ENCODE measurements around the gene BHLHA9. TPM values are rescaled to one million over a fixed set of nuclear protein-coding genes. Genes with fewer than 3 reads are reported as not detected.

BHLHA9 gene
- total and polyA plus RNA-seq, 2 donors (not counting 3 experiments of a cell fraction or from before 2014, with no cell fraction given) = not detected

GRCh38 chr17:1227917-1228780 lies 42.1 kb upstream of the BHLHA9 start:
- Histone ChIP-seq H3K4me1 (ENCODE audit: control insufficient read depth, extremely low read depth, insufficient read depth, low read length) (no peaks in the 10 kb centered on the region), H3K9me3 (replicated peaks; ENCODE audit: control insufficient read depth, insufficient read depth, low read length) (no peaks in the 10 kb centered on the region), H3K4me3 (replicated peaks in 1 of 3; ENCODE audit: insufficient read depth in 1 of 3, low read depth in 1 of 3, low read length in 3 of 3) (no peak overlapping the region), H3K36me3 (ENCODE audit: control insufficient read depth in 2 of 2, extremely low read depth in 1 of 2, insufficient read depth in 2 of 2, low read length in 2 of 2) (no peaks in the 10 kb centered on the region), H3K27me3 (ENCODE audit: control insufficient read depth in 2 of 2, insufficient read depth in 2 of 2, low read length in 2 of 2) (peaks cover 35 to 39% of the 10 kb centered on the region in 2 experiments), H3K4me2 (ENCODE audit: insufficient read depth, low read length) (no peak overlapping the region), H3K9me1 (replicated peaks; ENCODE audit: control insufficient read depth, extremely low read depth, insufficient read depth, low read length) (no peaks in the 10 kb centered on the region), H2AFZ (ENCODE audit: low read depth, low read length) (no peak overlapping the region), H4K20me1 (replicated peaks; ENCODE audit: control insufficient read depth, extremely low read depth, insufficient read depth, low read length) (no peaks in the 10 kb centered on the region), H3K27ac (ENCODE audit: insufficient read depth, low read depth, low read length) (no peak overlapping the region), H3K79me2 (ENCODE audit: control insufficient read depth, insufficient read depth, low read length) (no peaks in the 10 kb centered on the region), H3K9ac (replicated peaks; ENCODE audit: extremely low read depth, insufficient read depth, low read length) (no peak overlapping the region)
- dilution Hi-C loops (cut with MboI; ENCODE audit: extremely low pct_ligation_motif_present, low sequenced_read_pairs) = no loop called here
- POLR2A ChIA-PET = no interaction called here
- CTCF ChIA-PET = interaction anchor here (1.2 to 1.8 kb wide), 6 partner anchors 22 to 170 kb away, joined by 3 to 7 read pairs (median 4); no protein-coding TSS in a partner anchor
- no TSS peak for BruUV-seq (replicated peaks)
- intact Hi-C loops (cut with micrococcal nuclease) = no loop called here
- TF ChIP-seq GATA2 (IDR thresholded peaks at IDR 0.05; ENCODE audit: insufficient read depth, insufficient read length, low read depth, low read length) = no peak
- peak; percentile 94 for TF ChIP-seq EZH2 (IDR thresholded peaks at IDR 0.05; ENCODE audit: borderline replicate concordance, low read depth, low read length, severe bottlenecking)
- TF ChIP-seq FOS (IDR thresholded peaks at IDR 0.05; ENCODE audit: borderline replicate concordance, insufficient read depth, low read length) = no peak
- no peak for FAIRE-seq
- no peak for DNase-seq (ENCODE audit: low read depth, low spot score)

- peaks cover 35 to 39% of the 10 kb centered on the region in 2 experiments for H3K27me3 ChIP-seq (ENCODE audit: control insufficient read depth in 2 of 2, insufficient read depth in 2 of 2, low read length in 2 of 2)
- no peak overlapping the region for H3K4me3 ChIP-seq (replicated peaks in 1 of 3; ENCODE audit: insufficient read depth in 1 of 3, low read depth in 1 of 3, low read length in 3 of 3)
- no peak overlapping the region for H3K9ac ChIP-seq (replicated peaks; ENCODE audit: extremely low read depth, insufficient read depth, low read length)
- TF ChIP-seq FOS (IDR thresholded peaks at IDR 0.05; ENCODE audit: borderline replicate concordance, insufficient read depth, low read length) = no peak
- TF ChIP-seq JUN (IDR thresholded peaks at IDR 0.05; ENCODE audit: borderline replicate concordance, insufficient read depth, insufficient read length, low read depth) = no peak
- TF ChIP-seq EZH2 (IDR thresholded peaks at IDR 0.05; ENCODE audit: borderline replicate concordance, low read depth, low read length, severe bottlenecking) = peak; percentile 98
- TF ChIP-seq, protein P1, sequence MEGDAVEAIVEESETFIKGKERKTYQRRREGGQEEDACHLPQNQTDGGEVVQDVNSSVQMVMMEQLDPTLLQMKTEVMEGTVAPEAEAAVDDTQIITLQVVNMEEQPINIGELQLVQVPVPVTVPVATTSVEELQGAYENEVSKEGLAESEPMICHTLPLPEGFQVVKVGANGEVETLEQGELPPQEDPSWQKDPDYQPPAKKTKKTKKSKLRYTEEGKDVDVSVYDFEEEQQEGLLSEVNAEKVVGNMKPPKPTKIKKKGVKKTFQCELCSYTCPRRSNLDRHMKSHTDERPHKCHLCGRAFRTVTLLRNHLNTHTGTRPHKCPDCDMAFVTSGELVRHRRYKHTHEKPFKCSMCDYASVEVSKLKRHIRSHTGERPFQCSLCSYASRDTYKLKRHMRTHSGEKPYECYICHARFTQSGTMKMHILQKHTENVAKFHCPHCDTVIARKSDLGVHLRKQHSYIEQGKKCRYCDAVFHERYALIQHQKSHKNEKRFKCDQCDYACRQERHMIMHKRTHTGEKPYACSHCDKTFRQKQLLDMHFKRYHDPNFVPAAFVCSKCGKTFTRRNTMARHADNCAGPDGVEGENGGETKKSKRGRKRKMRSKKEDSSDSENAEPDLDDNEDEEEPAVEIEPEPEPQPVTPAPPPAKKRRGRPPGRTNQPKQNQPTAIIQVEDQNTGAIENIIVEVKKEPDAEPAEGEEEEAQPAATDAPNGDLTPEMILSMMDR (IDR thresholded peaks at IDR 0.05; ENCODE audit: extremely low read depth in 1 of 2, insufficient read depth in 1 of 2, low read depth in 1 of 2, low read length in 2 of 2) = no peak
- no peak for TF ChIP-seq POLR2AphosphoS5 (IDR thresholded peaks at IDR 0.05; ENCODE audit: insufficient read depth, low read depth, low read length)
- TF ChIP-seq GATA2 (IDR thresholded peaks at IDR 0.05; ENCODE audit: insufficient read depth, insufficient read length, low read depth, low read length) = no peak
- TF ChIP-seq MYC (IDR thresholded peaks at IDR 0.05; ENCODE audit: low read depth, low read length) = no peak
- TF ChIP-seq, protein P2, sequence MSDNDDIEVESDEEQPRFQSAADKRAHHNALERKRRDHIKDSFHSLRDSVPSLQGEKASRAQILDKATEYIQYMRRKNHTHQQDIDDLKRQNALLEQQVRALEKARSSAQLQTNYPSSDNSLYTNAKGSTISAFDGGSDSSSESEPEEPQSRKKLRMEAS (IDR thresholded peaks at IDR 0.05; ENCODE audit: insufficient read depth, insufficient read length) = no peak
- TF ChIP-seq POLR2A (IDR thresholded peaks at IDR 0.05; ENCODE audit: low read depth, low read length) = no peak
- H3K9me3 ChIP-seq (replicated peaks; ENCODE audit: control insufficient read depth, insufficient read depth, low read length) = no peaks in the 10 kb centered on the region
- no peaks in the 10 kb centered on the region for H3K9me1 ChIP-seq (replicated peaks; ENCODE audit: control insufficient read depth, extremely low read depth, insufficient read depth, low read length)
- no peaks in the 10 kb centered on the region for H3K36me3 ChIP-seq (ENCODE audit: control insufficient read depth in 2 of 2, extremely low read depth in 1 of 2, insufficient read depth in 2 of 2, low read length in 2 of 2)
- CTCF ChIA-PET = interaction anchor here (0.7 to 1.8 kb wide), 6 partner anchors 23 to 171 kb away, joined by 3 to 7 read pairs (median 4); no protein-coding TSS in a partner anchor
- no peaks in the 10 kb centered on the region for H4K20me1 ChIP-seq (replicated peaks; ENCODE audit: control insufficient read depth, extremely low read depth, insufficient read depth, low read length)
- H3K79me2 ChIP-seq (ENCODE audit: control insufficient read depth, insufficient read depth, low read length) = no peaks in the 10 kb centered on the region
- H3K4me1 ChIP-seq (ENCODE audit: control insufficient read depth, extremely low read depth, insufficient read depth, low read length) = no peaks in the 10 kb centered on the region
- no peak overlapping the region for H2AFZ ChIP-seq (ENCODE audit: low read depth, low read length)
- BruUV-seq (replicated peaks) = no TSS peak
- no peak overlapping the region for H3K4me2 ChIP-seq (ENCODE audit: insufficient read depth, low read length)
- FAIRE-seq (no peak), DNase-seq (ENCODE audit: low read depth, low spot score) (no peak)
- H3K27ac ChIP-seq (ENCODE audit: insufficient read depth, low read depth, low read length) = no peak overlapping the region
- intact Hi-C loops (cut with micrococcal nuclease) = no loop called here
- POLR2A ChIA-PET = no interaction called here
- dilution Hi-C loops (cut with MboI; ENCODE audit: extremely low pct_ligation_motif_present, low sequenced_read_pairs) = no loop called here
These were observed 41.4 kb upstream of the BHLHA9 start for GRCh38 chr17:1228781-1229348.

All from endothelial cell of umbilical vein (primary cell).